Amniotic stem cell (primary cell): Measurements from ENCODE around the gene UGT2A3.
"Not testable (repeated sequence)": the region's sequence is repeated elsewhere in the genome, so short reads cannot be mapped to it uniquely, and the experiment has no call there.

Experiments
- DNase-seq: peaks from one replicate; lab custom pipeline; 2025; lab: John Stamatoyannopoulos, UW

UGT2A3 gene

GRCh38 chr4:68951078-68951805 is at the start of gene UGT2A3:
TSS of gene UGT2A3 (minus strand) at chr4:68951804. CDS start at chr4:68951760, 44 bp downstream.
- no peak for DNase-seq

DNA sequence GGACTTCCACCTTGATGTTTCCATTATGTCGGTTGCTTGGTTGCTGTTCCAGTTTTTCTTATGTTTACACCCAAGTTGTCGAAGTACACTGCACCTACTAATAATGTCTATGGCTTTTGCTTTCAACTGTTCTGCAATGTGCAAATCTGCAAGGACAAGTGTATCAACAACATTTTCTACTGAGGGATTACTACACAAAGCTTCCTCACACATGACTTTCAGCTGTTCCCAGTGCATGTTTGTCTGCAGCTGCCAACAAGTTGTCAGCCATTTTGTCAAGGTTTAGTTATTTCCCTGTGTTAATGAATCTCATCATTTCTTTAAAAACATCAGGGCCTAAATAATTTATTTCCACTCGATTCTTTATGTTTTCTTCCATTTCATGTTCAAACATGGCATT is 45.4 kb upstream of the UGT2A3 start:
- DNase-seq = no peak

GRCh38 chr4:68995292-68995691 is 43.7 kb upstream of the UGT2A3 start:
- no peak for DNase-seq

DNA sequence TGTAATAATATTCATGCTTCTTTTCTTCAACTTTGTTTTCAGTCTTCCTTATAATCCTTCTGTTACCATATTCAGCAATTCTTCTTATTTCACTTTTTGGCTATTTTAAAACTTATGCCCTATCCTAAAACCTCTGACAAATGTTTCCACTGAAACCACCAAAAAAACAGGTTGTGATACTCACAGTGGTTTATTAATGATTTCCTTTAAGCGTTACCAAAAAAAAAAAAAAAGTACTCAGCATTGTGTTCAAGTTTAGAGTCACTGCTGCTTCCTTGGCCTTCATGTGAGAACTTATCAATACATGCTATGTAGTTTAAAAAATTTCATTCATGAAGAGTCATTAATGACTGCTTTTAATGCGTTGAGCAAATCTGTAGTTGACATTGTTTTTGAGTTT is 35.4 kb upstream of the UGT2A3 start:
- DNase-seq = no peak

DNA sequence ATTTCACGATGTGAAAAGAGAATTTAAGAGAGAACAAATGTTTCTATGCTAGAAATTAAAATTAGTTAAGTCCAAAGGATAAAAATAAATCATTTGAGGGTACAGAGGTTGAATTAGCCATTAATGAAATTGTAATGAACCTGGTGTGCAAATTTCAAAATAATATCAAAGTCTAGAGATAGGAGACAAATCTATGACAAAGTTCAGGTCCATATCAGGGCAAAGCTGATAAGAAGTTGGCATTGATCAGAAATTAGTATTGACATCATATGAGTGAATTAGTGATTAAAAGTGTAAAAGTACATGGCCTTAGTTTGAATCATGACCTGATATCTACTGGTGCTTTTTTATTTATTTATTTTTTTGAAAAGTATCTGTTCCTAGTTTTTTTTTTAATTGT is 33.8 kb upstream of the UGT2A3 start:
- no peak for DNase-seq

- no peak for DNase-seq
Observed at GRCh38 chr4:68984947-68985346, 33.3 kb upstream of the UGT2A3 start.

DNA sequence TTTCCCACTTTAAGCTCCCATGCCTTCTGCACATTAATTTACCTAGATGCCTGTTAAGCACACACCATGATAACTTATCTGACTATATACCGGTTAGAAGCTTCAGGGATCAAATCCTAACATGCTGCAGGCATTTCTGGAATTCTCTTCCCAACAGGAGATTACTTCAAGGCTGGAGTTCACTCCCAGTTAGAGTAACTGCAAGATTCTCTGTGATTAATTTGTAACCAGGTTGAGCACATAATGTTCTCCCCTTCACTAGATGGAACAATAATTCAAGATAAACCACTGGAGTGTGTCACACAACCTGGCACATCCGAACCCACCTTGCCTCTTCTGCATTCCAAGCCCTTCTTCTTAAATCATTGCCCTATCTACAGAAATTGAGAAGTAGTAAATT is 11.8 kb upstream of the UGT2A3 start:
- DNase-seq = no peak

DNA sequence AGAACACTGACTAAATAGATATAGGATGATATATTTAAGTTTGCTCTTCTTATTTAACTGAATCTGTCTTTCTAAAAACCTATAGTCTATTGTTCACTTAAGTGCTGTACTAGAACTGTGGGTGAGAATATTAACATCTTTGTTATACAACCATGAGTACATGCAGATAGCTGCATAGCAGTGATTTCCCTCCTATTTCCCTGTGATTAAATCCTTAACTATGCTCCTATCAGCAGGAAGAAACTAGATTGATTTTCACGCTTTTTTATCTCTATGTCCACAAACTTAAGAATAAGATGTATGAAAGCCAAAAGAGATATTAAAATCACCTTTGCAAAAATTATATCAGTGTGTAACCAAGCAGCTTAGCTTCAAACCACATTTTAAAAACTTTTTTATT is 11.3 kb upstream of the UGT2A3 start:
- DNase-seq = no peak

- DNase-seq = no peak
Observed at GRCh38 chr4:68960294-68961163, 8.9 kb upstream of the UGT2A3 start.

DNA sequence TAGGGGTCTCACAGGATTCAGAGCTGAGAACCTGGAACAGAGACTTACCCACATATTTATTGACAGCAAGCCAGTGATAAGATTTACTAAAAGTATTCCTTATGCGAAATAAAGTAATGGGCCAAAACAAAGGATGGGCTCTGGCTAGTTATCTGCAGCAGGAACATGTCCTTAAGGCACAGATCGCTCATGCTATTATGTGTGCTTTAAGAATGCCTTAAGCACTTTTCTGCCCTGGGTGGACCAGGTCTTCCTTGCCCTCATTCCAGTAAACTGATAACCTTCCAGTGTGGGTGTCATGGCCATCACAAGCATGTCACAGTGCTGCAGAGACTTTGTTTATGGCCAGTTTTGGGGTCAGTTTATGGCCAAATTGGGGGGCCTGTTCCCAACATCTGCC is 7.5 kb upstream of the UGT2A3 start:
- DNase-seq = not testable (repeated sequence)

- DNase-seq = no peak
Observed at GRCh38 chr4:68954126-68954525, 2.5 kb upstream of the UGT2A3 start.

DNA sequence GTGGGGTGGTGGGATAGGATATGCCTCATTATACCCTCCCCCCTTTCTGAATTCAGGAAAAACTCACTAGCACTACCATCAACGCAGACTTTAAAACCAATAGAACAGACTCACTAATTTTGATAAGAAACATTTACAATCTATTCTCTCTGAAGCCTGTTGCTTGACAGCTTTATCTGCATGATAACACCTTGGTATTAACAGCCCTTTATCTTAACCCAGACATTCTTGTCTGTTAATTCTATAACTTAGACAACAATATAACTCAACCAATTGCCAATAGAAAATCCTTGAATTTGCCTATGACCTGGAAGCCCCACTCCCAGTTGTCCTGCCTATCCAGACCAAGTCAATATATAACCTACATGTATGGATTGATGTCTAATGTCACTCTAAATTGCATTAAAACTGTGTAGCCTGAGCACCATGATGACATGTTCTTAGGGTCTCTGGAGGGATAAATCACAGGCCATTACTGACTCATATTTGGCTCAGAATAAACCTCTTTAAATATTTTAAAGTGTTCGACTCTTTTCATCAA is 1.5 kb upstream of the UGT2A3 start:
- no peak for DNase-seq

GRCh38 chr4:68951806-68952585 is 392 bp upstream of the UGT2A3 start:
- DNase-seq = no peak

- no peak for DNase-seq
Observed at GRCh38 chr4:68950033-68950432, 1.6 kb downstream of the UGT2A3 start.

- DNase-seq = no peak
Observed at GRCh38 chr4:68948985-68949384, 2.6 kb downstream of the UGT2A3 start.

GRCh38 chr4:68948044-68948743 is 3.4 kb downstream of the UGT2A3 start:
- DNase-seq = no peak

DNA sequence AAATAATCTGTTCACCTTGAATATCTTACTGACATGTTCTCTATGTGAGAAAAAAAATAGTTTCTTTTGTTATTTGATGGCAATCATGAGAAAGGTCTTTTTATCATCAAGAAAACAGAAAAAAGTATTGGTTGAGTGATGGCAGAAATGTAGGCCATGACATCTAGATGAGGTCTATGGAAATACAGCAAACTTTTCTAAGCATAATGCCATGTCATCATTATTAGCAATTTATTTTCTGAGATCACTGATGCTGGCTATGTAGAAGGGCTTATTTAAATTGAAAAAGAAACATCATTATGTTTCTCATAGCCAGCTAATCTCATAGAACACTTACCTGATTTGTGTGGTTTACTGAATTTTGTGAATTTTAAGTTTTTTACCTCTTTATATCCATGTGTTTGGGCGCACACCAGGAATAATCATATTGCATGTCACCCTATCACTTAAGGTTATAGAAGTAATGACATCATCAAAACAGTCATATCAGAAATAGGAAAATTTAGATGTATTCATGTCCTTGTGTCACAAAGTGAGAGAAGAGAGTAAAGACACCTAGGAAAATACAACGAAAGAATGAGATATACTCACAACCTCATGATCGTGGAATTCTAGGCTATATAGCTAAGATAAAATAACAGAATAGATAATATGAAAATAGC is 22.4 kb downstream of the UGT2A3 start:
- no peak for DNase-seq

DNA sequence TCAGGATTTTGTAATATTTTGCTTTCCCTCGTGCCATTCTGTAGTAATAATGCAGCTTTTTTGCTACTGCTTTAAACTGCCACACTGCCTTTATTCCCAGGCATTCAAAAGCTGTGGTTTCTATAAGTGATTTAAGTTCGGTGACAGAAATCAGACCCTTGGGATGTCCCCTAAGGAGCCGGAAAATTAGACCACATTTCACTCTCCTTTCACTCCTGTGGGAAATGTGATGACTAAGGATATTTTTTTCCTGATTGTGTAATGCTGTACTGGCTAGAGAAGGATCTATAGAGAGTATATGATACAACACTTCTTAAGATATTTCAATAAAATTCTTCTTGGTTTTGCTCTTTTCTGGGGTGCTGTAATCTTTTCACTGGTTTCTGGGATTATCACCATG is 24.4 kb downstream of the UGT2A3 start:
- DNase-seq = no peak

DNA sequence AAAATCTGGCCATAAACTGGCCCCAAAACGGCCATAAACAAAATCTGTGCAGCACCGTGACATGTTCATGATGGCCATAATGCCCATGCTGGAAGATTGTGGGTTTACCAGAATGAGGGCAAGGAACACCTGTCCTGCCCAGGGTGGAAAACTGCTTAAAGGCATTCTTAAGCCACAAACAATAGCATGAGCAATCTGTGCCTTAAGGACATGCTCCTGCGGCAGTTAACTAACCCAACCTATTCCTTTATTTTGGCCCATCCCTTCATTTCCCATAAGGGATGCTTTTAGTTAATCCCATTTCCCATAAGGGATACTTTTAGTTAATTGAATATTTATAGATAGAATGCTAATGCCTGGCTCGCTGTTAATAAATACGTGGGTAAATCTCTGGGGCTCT is 29.4 kb downstream of the UGT2A3 start:
- DNase-seq = not testable (repeated sequence)

GRCh38 chr4:68921051-68921450 is 30.6 kb downstream of the UGT2A3 start:
- no peak for DNase-seq

DNA sequence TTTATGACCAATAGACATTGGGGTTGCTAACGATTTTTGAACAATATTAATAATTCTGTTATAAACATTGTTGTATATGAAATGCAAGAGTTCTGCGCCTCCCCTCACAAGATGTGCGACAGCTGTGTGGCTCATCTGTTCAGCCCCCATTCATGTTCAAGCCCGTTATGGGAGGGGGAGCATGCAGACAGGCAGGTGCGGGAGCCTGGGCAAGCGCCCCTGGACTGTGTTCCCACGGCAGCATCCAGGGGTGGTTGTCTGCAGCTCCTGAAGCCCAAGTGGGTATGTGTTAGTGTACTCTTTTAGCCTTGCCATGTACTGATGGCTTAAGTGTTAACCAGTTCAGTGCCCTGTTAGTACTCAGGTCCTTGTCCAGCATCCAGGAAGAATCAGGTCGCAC is 34.6 kb downstream of the UGT2A3 start:
- DNase-seq = no peak
